Measurements from ENCODE around the gene TFDP1. TPM values are rescaled to one million over a fixed set of nuclear protein-coding genes. Genes with fewer than 3 reads are reported as not detected.

Gene TFDP1
- total RNA-seq, 1 experiment from 2014 or later: 177 TPM

DNA sequence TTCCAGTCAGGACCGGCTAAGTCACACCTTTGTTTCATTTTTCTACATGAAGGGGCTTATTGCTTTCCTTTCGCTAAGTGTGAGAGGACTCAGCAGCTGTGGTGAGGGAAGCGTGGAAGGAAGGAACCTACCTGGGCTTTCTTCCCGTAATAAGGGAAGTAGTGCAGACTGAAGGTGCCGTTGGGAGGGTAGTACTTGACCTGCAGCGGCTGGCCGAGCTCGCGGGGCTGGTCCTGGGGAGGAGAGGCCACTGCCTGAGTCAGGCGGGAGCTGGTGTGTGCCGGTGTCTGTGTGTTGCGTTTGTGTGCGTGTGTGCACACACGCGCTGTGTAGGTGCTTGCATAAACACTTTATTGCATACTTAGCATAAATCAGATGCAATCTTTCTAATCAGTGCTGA is 65.7 kb downstream of the TFDP1 start:
- no peak for DNase-seq (ENCODE audit: low spot score)

DNA sequence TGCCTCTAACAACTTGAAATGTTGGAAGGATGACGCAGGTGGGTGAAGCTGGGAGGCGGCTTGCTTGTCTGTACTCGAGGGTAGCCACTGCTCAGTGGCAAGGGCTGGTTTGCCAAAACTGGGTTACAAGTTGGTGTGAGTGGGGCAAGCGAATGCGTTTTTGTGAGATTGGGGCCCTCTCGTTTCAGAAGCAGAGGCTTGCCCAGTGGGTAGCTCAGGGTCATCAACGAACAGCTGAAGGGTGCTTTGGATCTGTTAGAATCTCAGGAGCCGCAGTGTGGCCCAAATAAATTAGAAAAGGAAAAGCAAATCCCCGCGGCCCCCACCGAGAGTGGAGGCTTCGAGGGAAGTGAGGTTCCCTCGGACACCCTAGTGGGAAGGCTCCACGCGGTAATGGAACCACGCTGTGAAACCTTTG is 66.2 kb downstream of the TFDP1 start:
- no peak for DNase-seq (ENCODE audit: low spot score)

DNA sequence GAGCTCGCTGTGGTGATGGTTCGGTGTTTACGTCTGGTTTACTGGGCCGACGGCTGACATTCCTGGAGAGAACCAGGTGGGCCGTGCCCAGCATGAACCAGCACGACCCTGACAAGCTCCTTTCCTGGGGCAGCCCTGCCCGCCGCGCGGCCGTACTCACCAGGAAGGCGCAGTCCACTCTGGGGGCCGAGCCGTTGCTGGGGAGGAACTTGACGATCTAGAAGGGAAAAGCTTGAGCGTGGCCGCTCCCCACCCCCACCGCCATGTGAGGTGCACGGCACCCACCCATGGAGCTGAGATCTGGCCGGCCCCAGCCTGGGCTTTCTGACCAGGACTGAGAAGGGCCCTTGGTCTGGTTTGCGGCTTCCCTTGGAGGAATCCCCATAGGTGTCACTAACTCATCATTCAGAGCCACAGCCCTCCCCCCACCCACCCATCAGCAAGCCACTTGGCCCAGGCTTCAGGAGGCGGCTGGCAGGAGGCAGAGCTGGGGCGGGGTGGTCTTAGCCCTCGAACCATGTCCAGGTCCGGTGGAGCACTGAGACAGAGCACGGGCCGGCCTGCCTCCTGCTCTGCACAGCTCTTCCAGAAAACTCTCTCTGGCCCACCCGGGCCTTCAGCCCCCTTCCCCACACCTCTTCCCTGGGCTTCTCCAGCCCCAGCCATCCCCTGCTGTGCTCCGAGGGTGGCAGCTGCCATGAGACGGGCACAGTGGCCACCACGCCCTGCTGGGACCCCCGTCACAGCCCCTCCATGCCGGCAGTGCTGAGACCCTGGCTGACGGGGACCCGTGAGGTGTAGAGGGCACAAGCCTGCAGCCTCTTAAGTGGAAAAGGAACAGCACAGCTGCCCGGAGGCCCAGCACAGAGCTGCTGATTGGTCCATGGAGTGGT is 67.2 kb downstream of the TFDP1 start:
- no peak for DNase-seq (ENCODE audit: low spot score)

GRCh38 chr13:113652404-113653263 is 68.1 kb downstream of the TFDP1 start:
- no peak for DNase-seq (ENCODE audit: low spot score)

- no peak for DNase-seq (ENCODE audit: low spot score)
Observed at GRCh38 chr13:113653264-113654174, 69.0 kb downstream of the TFDP1 start.

DNA sequence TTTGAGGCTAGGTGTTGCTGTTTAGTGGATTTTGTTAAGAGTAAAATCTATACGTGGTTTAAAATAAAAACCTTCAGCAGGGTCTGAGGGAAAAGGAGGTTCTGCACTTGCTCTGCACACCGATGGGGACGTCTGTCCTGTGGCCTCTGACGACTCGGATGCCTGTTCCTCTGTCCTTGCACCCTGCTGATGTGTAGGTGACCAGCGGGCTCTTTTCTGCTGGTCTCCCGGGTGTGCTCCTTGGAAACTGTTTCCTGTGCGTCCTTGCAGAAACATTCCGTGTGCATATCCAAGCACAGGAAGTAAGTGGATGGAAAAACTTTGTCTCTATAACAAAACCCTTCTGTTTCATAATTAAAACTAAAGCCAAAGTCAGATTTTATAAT is 69.6 kb downstream of the TFDP1 start:
- no peak for DNase-seq (ENCODE audit: low spot score)

DNA sequence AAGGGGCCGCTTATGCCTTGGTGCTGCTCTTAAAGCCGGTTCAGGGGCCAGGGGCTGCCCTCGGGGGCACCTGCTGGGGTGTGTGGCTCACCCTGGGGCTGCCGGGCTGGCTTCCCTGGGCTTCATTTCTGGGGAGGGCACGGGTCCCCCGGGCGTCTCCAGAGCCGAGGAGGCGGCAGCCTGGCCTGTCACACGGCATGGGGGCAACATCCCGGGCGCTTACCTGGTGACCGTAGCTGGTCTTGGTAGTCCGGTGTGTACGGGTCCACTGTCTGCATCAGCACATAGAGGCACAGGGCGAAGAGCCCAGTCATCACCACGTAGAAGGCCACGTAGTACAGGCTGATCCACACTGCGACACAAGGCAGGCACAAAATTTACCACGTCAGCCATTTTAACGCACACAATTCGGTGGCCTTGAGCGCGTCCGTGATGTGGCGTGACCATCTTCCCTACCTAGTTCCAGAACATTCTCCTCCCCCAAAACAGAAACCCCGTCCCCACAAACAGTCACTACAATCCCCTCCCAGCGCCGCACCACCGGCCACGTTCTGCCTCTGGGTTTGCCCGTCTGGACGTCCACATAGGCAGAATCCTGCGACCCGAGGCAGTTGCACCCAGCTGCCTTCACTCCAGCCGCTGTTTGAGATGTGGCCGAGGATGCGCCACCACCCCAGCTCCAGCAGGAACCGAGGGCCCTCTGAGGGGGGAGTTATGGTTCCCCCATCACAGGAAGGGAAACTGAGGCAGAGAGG is 70.2 kb downstream of the TFDP1 start:
- DNase-seq (ENCODE audit: low spot score): no peak

DNA sequence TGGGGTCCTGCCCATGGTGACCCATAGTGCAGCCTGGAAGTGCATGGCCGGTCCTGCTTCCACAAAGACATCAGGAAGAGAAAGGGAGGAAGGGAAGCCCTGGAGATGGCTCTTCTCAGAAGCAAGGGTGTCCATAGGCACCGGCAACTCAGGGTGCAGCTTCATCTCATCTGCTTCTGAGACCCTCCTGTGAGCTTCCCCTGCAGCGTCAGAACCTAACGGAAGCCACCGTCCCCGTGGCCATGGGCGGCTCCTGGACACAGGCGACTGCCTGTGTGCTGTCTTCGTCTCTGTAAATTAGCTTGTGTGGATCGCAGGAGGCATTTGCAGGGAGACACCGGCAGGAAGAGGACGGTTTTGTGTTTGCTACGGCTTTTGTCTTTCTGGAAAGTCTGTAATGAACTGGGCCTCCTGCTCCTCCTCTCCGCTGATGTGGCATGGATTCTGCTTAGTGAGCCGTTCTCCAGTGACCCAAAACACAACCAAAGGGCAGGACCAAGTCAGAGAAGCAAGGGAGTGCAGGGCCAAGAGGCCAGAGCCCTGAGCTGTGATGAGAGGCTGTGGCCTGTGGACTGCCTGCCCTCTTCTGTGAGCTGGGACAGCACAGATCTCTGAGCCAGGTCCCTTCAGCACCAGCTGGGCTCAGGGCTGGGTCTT is 70.9 kb downstream of the TFDP1 start:
- no peak for DNase-seq (ENCODE audit: low spot score)

DNA sequence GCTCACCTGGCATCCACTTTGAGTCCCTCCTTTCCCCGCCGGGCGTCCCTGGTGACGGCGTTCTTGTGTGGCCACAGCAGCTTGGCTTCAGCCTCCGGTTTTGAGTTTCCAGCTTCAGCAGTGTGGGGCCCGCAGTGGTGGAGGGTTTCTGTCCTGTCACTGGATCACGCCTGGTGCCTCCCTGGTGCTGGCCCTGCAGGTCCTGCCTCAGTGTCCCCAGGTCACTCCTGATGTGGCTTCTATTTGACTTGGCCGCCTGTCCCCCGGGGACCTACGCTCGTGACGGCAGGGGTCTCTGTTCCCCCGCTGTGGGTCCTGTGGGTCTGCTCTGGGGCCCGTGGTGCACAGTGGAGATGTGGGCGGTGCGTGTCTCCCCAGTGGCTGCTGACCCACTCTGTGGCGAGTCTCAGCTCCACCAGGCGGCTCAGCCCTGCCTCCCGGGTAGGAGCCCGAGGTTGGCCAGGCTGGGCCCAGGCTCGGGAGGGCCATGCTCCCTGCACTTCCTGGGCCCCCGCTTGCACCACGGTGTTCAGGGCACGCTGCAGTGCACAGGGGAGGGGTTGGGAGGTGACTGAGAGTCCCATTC is 71.5 kb downstream of the TFDP1 start:
- no peak for DNase-seq (ENCODE audit: low spot score)

GRCh38 chr13:113656831-113657671 is 72.5 kb downstream of the TFDP1 start:
- no peak for DNase-seq (ENCODE audit: low spot score)

DNA sequence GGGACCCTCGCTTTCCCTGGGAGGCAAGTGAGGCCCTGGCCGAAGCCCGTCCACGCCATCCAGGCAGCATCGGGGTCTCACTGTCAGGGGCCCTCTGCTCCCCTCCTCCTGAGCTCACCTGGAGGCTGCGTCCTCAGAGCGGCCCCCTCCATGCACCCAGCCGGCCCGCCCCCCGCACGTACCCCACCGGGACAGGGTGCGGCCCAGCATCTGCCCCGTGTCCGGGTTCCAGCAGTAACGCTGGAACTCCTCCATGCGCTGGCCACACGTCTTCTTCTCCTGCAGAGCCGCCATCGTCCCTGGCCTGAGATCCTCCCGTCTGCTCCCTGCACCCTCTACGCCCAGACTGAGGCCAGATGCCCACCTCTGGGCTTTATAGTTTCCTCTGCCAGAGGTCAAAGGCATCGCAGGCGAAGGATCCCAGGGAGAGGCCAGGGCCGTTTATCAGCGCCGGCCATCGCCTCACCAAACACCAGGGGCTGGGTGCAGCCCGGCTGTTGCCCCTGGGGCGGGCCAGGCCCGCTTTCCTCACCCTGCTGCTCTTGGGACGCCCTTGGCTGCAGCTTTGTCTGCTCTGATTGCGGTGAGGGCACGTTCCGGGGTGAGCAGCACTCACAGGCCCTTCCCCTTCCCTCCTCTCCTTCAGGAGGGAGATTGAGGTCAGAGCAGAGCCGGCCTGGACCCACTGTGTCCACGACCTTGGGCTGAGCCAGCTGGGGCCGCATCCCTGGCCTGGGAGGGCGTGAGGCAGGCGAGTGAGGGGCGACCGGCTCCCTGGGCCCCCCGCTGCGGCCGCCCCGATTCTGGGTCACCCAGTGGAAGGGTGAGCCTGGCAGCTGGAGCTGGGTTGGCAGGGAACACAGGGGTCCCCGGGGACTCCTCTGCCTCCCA is 73.5 kb downstream of the TFDP1 start, which contains the start of gene ATP4B:
TSS of gene ATP4B (minus strand) at position 348 of the 891 bp plus-strand sequence. CDS start at position 294, 54 bp downstream.
- DNase-seq (ENCODE audit: low spot score): no peak

DNA sequence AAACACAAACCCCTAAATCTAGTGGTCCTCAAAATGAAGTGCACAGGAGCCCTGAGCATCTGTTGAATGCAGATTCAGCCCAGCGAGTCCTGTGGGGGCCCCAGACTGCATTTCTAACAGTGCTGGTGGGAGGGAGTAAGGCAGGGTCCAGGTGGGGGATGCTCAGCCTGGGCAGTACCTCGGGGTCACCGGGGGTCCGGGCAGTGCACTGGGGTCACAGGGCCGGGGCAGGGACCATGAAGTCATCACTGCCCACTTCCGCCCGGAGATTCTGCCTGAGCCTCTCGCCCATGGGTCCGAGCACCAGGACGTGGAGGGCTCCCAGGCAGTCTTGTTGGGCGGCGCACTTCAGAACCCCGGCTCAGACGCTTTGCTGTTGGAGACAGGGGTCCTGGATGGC is 74.3 kb downstream of the TFDP1 start:
- DNase-seq (ENCODE audit: low spot score): no peak

DNA sequence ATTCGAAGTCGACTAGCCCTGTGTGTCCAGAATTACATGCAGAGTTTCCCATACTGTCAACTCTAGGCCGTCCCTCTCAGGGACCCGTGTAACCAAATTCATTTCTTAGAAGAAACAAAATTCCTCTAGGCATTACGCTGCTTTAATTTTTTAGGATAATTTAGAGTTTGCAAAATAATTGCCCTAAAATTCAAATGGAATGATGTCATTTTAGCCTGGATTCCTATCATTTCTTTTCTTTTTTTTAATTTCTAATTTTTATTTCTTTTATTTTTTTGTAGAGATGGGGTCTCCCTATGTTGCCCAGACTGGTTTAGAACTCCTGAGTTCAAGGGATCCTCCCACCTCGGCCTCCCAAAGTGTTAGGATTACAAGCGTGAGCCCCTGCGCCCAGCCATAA is 74.8 kb downstream of the TFDP1 start:
- DNase-seq (ENCODE audit: low spot score): no peak

DNA sequence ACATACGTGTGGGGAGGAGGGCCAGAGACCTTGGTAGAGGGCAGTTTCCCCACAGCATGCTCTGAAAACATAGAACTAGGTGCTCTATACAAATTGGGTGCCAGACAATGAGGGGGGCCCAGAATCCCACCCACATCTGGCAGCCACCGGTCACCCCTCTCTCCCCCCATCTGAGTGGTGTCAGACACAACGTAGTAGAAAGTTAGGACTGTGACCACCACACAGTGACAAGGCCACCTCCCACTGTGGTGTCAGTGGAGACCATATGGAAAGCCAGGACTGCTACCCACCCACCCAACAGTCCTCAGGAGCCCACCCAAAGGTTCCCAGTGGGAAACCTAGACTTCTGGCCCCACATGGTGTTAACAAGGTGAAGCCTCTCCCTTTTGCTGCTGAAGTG is 75.5 kb downstream of the TFDP1 start:
- DNase-seq (ENCODE audit: low spot score): no peak

- no peak for DNase-seq (ENCODE audit: low spot score)
Observed at GRCh38 chr13:113661509-113661908, 77.0 kb downstream of the TFDP1 start.

GRCh38 chr13:113663934-113664333 is 79.4 kb downstream of the TFDP1 start:
- DNase-seq (ENCODE audit: low spot score): no peak

- no peak for DNase-seq (ENCODE audit: low spot score)
Observed at GRCh38 chr13:113664751-113665596, 80.4 kb downstream of the TFDP1 start.

Measured in HT-29 (cell line).